ENCODE data around the gene GPATCH8.
"Not testable (repeated sequence)": the region's sequence is repeated elsewhere in the genome, so short reads cannot be mapped to it uniquely, and the experiment has no call there.

Gene GPATCH8

GRCh38 chr17:44397479-44398440 lies 105.4 kb downstream of the GPATCH8 start:
- no peak for DNase-seq (ENCODE audit: low read depth in 2 of 2)

GRCh38 chr17:44396946-44397345 lies 106.3 kb downstream of the GPATCH8 start:
- DNase-seq (ENCODE audit: low read depth in 2 of 2): no peak

DNA sequence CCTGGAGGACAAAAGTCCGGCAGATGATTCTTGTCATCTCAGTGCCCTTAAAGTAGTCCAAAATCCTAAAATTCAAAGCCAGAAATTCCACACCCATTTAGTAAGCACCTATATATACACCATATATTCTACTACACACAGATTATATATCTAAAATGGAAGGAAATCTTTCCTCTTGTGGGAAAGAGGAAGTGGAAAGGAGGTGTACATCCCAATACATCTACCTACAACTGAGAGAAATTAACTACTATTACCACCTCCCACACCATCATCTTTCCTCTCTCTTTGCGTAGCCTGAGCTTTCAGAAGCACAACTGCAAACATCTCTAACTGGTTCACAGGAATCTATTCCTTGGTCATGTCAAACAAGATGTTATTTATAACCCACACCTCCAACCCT lies 108.4 kb downstream of the GPATCH8 start:
- DNase-seq (ENCODE audit: low read depth in 2 of 2): no peak

DNA sequence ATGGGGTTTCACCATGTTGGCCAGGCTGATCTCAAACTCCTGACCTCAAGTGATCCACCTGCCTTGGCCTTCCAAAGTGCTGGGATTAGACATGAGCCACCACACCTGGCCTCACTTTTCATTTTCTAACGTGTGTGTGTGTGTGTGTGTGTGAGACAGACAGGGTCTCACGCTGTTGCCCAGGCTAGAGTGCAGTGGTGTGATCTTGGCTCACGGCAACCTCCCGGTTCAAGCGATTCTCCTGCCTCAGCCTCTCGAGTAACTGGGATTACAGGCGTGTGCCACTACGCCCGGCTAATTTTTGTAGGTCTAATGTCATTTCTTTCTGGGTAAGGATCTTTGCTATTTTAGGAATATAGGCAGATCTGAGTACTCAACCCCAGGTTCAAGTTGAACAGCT lies 109.1 kb downstream of the GPATCH8 start:
- not testable (repeated sequence) for DNase-seq (ENCODE audit: low read depth in 2 of 2)

GRCh38 chr17:44390250-44390870 lies 112.8 kb downstream of the GPATCH8 start:
- DNase-seq (ENCODE audit: low read depth in 2 of 2): no peak

- no peak for DNase-seq (ENCODE audit: low read depth in 2 of 2)
These were observed 113.4 kb downstream of the GPATCH8 start for GRCh38 chr17:44389723-44390202.

GRCh38 chr17:44389281-44389680 lies 113.9 kb downstream of the GPATCH8 start, which contains the start of gene ITGA2B:
Gene ITGA2B, minus strand, starts transcription at chr17:44389649. Its CDS starts 176 bp downstream, at chr17:44389473.
- no peak for DNase-seq (ENCODE audit: low read depth in 2 of 2)

- no peak for DNase-seq (ENCODE audit: low read depth in 2 of 2)
These were observed 115.4 kb downstream of the GPATCH8 start for GRCh38 chr17:44387804-44388203.

DNA sequence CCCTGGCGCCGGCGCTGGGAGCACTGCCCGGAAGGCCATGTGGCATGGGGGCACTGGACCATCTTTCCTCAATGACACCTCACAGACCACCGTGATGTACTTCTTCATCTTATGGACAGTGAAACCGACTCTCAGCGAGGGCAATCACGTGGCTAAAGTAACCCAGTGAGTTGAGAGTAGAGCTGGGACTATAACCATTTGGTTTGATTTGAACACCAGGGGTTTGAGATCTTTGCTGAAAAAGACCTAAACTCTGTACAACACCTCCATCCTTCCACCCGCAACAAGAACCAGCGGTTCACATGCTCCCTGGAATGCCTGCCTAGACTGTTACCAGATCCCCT lies 117.1 kb downstream of the GPATCH8 start:
- no peak for DNase-seq (ENCODE audit: low read depth in 2 of 2)

DNA sequence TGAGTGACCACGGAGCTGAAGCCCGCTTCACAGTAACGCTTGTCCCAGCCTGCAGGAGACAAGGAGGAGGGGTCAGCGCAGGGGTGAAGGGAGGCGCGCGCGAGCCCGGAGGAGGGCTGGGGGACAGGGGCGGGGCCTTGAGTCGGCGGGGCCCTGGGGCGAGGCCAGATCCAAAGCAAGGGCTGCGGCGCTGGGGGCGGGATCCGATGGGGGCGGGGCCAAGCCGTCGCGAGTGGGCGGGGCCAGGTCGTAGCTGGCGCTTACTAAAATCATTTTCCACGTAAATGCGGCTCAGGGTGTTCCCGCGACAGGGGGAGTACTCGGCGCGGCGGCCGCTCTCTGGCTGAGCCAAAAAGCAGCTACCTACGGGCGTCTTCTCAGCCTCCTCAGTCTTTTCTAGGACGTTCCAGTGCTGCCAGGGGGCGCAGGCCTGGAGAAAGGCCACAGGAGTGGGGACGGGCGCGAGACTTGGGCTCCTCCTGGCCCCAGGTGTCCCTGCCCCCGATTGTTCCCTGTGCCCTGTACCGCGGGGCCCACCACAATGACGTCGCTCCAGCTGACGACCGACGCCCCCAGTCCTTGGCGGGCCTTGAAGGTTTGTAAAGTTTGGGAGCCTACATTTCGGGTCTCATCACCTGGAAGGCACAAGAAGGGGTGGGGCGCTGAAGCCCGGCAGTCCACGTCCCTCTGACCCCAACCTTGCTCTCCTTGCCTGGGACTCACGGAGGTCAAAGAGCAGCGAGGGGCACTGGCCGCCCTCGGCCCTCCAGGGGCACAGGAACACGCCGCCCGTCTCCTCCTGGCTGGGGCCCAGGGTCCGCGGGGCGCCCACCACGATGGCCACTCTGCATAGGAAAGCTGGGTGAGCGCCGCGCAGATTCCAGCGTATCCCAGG lies 117.7 kb downstream of the GPATCH8 start:
- peak; percentile 32 to 39 for DNase-seq (ENCODE audit: low read depth in 2 of 2)

- DNase-seq (ENCODE audit: low read depth in 2 of 2): no peak
These were observed 118.4 kb downstream of the GPATCH8 start for GRCh38 chr17:44384823-44385286.

DNA sequence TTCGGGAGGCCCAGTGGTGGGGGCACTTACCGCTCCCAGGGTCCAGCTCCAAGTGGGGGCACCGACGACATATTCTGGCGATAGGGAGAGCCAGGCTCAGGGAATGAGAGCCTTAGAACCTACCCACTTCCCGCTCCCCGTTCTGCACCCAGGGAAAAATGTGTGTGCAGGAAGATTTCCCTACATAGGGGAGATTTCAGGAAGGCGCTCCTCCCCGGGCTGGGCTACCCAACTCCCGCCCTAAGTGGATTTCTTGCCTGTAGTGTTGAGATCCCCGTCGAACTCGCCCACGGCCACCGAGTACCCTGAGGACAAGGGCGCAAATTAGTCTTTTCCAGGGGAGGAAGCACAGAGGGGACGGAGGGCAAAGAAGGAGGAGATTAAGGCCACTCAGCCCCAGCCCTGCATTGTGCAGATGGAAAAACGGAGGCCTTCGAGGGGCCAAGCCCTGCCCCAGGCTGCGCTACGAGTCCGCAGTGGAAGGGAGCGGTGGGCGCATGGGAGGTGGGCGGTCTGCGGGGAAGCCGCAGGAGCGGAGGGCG lies 118.9 kb downstream of the GPATCH8 start:
- DNase-seq (ENCODE audit: low read depth in 2 of 2): no peak

DNA sequence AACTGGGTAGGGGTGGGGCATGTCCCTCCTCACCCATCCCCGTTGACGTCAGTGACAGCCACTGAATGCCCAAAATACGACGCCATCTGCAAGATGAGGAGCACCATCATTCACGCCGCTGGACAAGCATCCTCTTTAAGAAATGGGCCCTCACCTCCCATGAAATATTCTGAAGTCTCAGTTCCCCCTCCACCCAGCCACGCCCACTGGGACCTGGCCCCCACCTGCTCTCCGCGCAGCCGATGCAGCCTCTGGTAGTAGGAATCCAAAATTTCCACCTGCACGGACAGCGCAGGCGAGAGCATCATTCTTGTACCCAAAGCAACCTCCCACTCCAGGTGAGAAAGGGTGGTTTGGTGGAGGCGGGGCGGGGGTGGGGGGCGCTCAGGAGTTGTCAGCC lies 119.3 kb downstream of the GPATCH8 start:
- no peak for DNase-seq (ENCODE audit: low read depth in 2 of 2)

- DNase-seq (ENCODE audit: low read depth in 2 of 2): no peak
These were observed 119.8 kb downstream of the GPATCH8 start for GRCh38 chr17:44383363-44383762.

GRCh38 chr17:44382917-44383316 lies 120.3 kb downstream of the GPATCH8 start:
- no peak for DNase-seq (ENCODE audit: low read depth in 2 of 2)

DNA sequence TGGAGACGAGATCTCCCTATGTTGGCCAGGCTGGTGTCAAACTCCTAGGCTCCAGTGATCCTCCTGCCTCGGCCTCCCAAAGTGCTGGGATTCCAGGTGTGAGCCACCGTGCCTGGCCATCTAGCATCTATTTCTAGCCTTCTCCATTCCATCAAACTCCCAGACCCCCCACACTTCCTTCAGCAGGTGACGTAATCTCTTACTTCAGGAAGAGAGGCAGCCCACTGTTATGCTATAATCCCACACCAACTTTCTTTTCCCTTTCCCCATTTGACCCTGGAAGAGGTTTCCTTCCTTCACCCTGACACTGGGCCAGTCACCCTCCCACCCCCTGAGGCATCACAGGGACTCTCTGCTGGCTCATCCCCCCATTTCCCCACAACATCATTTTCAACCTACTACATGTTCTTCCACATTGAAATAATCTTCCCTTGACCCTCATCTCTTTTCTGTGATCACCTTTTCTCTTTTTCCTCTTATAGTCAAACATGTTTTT lies 121.3 kb downstream of the GPATCH8 start:
- DNase-seq (ENCODE audit: low read depth in 2 of 2): no peak

- DNase-seq (ENCODE audit: low read depth in 2 of 2): no peak
These were observed 122.4 kb downstream of the GPATCH8 start for GRCh38 chr17:44380767-44381166.

DNA sequence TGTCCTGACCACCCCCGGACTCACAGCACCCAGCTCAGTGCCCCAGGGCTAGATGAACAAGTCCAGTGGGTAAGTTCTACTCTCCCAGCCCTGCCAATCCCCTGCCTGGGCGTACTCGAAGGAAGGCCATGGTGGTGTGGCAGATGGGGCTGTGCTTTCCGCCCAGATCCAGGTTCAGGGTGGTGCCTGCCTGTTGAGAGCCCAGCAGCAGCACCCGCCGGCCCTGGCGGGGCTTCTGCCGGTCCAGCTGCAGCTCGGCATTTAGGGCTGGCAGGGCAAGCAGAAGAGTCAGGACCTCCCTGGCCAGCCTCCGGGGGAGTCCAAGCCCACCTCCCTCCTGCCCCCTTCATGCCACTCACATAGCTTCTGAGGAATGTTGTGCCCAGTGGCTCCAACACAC lies 123.3 kb downstream of the GPATCH8 start:
- DNase-seq (ENCODE audit: low read depth in 2 of 2): no peak

GRCh38 chr17:44378171-44378705 lies 125.0 kb downstream of the GPATCH8 start:
- DNase-seq (ENCODE audit: low read depth in 2 of 2): no peak

DNA sequence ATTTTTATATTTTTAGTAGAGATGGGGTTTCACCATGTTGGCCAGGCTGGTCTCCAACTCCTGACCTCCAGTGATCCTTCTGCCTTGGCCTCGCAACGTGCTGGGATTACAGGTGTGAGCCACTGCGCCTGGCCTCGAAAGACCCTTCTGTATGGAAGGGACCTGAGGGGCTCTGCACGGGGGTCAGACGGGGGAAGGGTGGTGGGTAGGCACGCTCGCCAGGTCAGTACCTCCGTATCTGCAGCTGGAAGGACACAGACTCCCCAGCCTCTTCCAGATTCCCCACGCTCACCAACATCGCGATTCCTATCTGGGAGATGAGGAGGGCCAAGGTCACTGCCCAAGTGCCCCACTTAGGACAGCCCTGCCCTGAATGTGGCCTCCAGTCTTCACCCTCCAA lies 126.4 kb downstream of the GPATCH8 start:
- no peak for DNase-seq (ENCODE audit: low read depth in 2 of 2)

GRCh38 chr17:44376124-44376523 lies 127.1 kb downstream of the GPATCH8 start:
- no peak for DNase-seq (ENCODE audit: low read depth in 2 of 2)

Measured in fibroblast of skin of left quadriceps (primary cell).